Nephron (organoid): ENCODE measurements around the gene RWDD2A.
A peak's percentile ranks its signal among the peaks of the same experiment; 100 is the strongest.

Source experiments
- H3K27ac Mint-ChIP-seq, 3 experiments: 2 replicates each; pipeline ENCODE4 v1.8.0; 2020; ENCODE audit warnings: mixed read lengths in 3 of 3, mild to moderate bottlenecking in 2 of 3, moderate library complexity in 1 of 3
- H3K27me3 Mint-ChIP-seq: 2 replicates; pipeline ENCODE4 v1.8.0; 2021; ENCODE audit warnings: low read depth, mild to moderate bottlenecking, moderate library complexity, mixed read lengths
- H3K36me3 Mint-ChIP-seq: 2 replicates; pipeline ENCODE4 v1.8.0; 2020; ENCODE audit warnings: low read depth, mixed read lengths
- H3K4me1 Mint-ChIP-seq: 2 replicates; pipeline ENCODE4 v1.8.0; 2020; ENCODE audit warnings: mixed read lengths
- H3K4me3 Mint-ChIP-seq, 3 experiments: 2 replicates each; pipeline ENCODE4 v1.8.0; 2020; ENCODE audit warnings: mild to moderate bottlenecking in 3 of 3, mixed read lengths in 3 of 3, moderate library complexity in 2 of 3
- H3K9me3 Mint-ChIP-seq: 2 replicates; pipeline ENCODE4 v1.8.0; 2020; ENCODE audit warnings: mixed read lengths
- CTCF ChIP-seq, 3 experiments: fragments of 200-600 bp; sonication (generic); IDR thresholded peaks; one replicate each; pipeline ENCODE4 v1.5.0; 2021; ENCODE audit warnings: antibody characterized with exemption in 3 of 3; ENCODE audit not compliant: unreplicated experiment in 3 of 3

Gene RWDD2A

DNA sequence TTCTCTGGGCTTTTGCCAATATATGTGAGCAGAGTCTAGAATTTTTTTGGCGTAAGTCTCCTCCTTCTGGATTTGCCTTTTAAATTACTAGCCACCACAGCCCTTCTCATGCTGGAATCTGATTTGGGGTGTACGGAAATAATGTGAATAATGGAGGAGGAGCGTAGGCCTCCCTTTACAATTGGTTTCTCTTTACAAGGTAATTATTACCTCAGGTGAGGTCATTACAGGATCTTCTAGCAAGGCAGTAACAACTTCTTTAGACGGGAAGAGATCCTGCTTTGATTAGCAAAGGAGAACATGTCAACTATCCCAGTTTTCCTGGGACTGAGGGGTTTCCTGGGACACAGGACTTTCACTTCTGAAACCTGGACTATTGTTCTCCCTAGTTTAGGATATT is 8.9 kb downstream of the RWDD2A start:
- Mint-ChIP-seq H3K9me3 (peaks cover 9% of the 10 kb centered on the region), H3K4me3 (no peak overlapping the region), H3K27me3 (no peaks in the 10 kb centered on the region), H3K36me3 (peaks cover 5% of the 10 kb centered on the region), H3K27ac (peak overlapping the region in 1 of 3 experiments; percentile 54), H3K4me1 (peaks cover 4% of the 10 kb centered on the region)
- no peak for TF ChIP-seq CTCF (IDR thresholded peaks at IDR 0.05; ENCODE audit: unreplicated experiment in 3 of 3)

- no peaks in the 10 kb centered on the region for H3K36me3 Mint-ChIP-seq
- H3K27me3 Mint-ChIP-seq: peaks cover 6% of the 10 kb centered on the region
- H3K4me3 Mint-ChIP-seq: no peak overlapping the region
- peak overlapping the region in 2 of 3 experiments; percentile 24 to 42 for H3K27ac Mint-ChIP-seq
- H3K9me3 Mint-ChIP-seq: no peaks in the 10 kb centered on the region
- TF ChIP-seq CTCF (IDR thresholded peaks at IDR 0.05; ENCODE audit: unreplicated experiment in 3 of 3): peak; percentile 78 to 89 (median 87)
- H3K4me1 Mint-ChIP-seq: peaks cover 9% of the 10 kb centered on the region
Observed at GRCh38 chr6:83215131-83216047, 22.2 kb downstream of the RWDD2A start.

GRCh38 chr6:83216806-83217205 is 23.6 kb downstream of the RWDD2A start:
- no peaks in the 10 kb centered on the region for H3K36me3 Mint-ChIP-seq
- peaks cover 9% of the 10 kb centered on the region for H3K4me1 Mint-ChIP-seq
- no peak for TF ChIP-seq CTCF (IDR thresholded peaks at IDR 0.05; ENCODE audit: unreplicated experiment in 3 of 3)
- H3K9me3 Mint-ChIP-seq: no peaks in the 10 kb centered on the region
- no peak overlapping the region for H3K4me3 Mint-ChIP-seq
- H3K27me3 Mint-ChIP-seq: peaks cover 3% of the 10 kb centered on the region
- no peak overlapping the region for H3K27ac Mint-ChIP-seq

DNA sequence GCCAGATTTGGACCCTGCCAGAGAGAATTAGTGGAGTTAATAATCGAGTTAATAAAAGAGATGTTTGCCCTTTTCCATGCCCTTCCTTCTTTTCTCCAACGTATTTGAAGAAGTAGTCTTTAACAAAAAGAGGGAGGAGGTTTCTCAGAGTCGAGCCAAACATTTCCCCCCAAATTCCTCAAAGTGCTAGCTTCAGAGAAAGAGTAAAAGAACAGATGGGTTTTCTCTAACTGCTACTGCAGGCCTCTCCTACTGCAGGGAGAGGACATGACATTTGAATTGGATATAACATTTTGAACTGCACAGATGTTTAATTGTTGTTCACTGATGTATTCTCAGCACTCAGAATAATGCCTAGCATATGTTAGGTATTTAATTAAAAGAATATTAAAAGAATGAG is 25.5 kb downstream of the RWDD2A start:
- Mint-ChIP-seq H3K4me3 (no peak overlapping the region), H3K27me3 (peaks cover 3% of the 10 kb centered on the region), H3K36me3 (no peaks in the 10 kb centered on the region), H3K9me3 (no peaks in the 10 kb centered on the region), H3K4me1 (peaks cover 9% of the 10 kb centered on the region), H3K27ac (peak overlapping the region; percentile 52 to 78 (median 58))
- TF ChIP-seq CTCF (IDR thresholded peaks at IDR 0.05; ENCODE audit: unreplicated experiment in 3 of 3): no peak

- Mint-ChIP-seq H3K27me3 (peaks cover 3% of the 10 kb centered on the region), H3K4me1 (peaks cover 9% of the 10 kb centered on the region), H3K4me3 (no peak overlapping the region), H3K9me3 (no peaks in the 10 kb centered on the region), H3K36me3 (no peaks in the 10 kb centered on the region), H3K27ac (no peak overlapping the region)
- TF ChIP-seq CTCF (IDR thresholded peaks at IDR 0.05; ENCODE audit: unreplicated experiment in 3 of 3): no peak
Observed at GRCh38 chr6:83220121-83220520, 27.0 kb downstream of the RWDD2A start.

DNA sequence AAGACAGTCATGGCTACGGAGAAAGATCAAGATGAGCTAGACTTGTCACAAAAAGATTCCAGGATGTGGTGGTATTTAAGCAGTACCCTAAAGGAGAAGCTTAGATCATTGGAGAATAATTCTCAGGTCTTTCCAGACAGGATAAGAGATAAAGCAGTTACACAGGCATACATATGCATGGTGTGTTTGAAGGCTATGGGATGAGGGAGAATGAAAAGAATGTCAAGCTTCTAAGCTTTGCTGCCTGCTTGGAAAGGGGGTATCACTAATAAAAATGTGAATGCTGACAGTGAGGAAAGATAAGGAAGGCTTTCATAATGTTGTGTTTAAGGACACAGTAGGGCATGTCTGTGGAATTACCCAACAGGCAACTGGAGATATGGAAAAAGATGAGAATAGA is 28.1 kb downstream of the RWDD2A start:
- H3K9me3 Mint-ChIP-seq: no peaks in the 10 kb centered on the region
- peaks cover 3% of the 10 kb centered on the region for H3K27me3 Mint-ChIP-seq
- peaks cover 9% of the 10 kb centered on the region for H3K4me1 Mint-ChIP-seq
- no peak overlapping the region for H3K4me3 Mint-ChIP-seq
- no peak overlapping the region for H3K27ac Mint-ChIP-seq
- no peaks in the 10 kb centered on the region for H3K36me3 Mint-ChIP-seq
- no peak for TF ChIP-seq CTCF (IDR thresholded peaks at IDR 0.05; ENCODE audit: unreplicated experiment in 3 of 3)
